H1 (cell line): ENCODE results near the gene TFPT. TPM values are rescaled to one million over a fixed set of nuclear protein-coding genes. Genes with fewer than 3 reads are reported as not detected.
"Not testable (repeated sequence)": the region's sequence is repeated elsewhere in the genome, so short reads cannot be mapped to it uniquely, and the experiment has no call there.

Experiments
- CTCF ChIA-PET: fragments of 300-600 bp; sonication (Branson Sonifier 250); formaldehyde crosslinking; loops from one replicate; lab custom pipeline; 2021; ENCODE audit not compliant: partially characterized antibody; lab: Charles Lee
- POLR2A ChIA-PET: fragments of 300-600 bp; sonication (Branson Sonifier 250); formaldehyde crosslinking; loops from one replicate; lab custom pipeline; 2021; ENCODE audit warnings: inconsistent platforms; ENCODE audit not compliant: partially characterized antibody; lab: Charles Lee
- DNase-seq, 2 experiments: peaks; one replicate each; pipeline versions ENCODE4 v3.0.0 to v3.0.0-alpha.2; 2010 to 2022; ENCODE audit warnings: low spot score in 2 of 2, low read depth in 1 of 2, mixed read lengths in 1 of 2
- FAIRE-seq: peaks from 2 replicates; lab custom pipeline; 2011; peaks lifted over from hg19 to GRCh38; lab: Jason Lieb, UNC
- H2AFZ ChIP-seq: 2 replicates; pipeline ENCODE4 v1.8.1; 2012; ENCODE audit warnings: low read length, inconsistent platforms
- H2AK5ac ChIP-seq: 2 replicates; pipeline ENCODE4 v1.6.1; 2013; ENCODE audit warnings: low read depth, low read length
- H2BK120ac ChIP-seq: replicated peaks from 2 replicates; pipeline ENCODE3; 2013; ENCODE audit warnings: low read depth, low read length, inconsistent platforms
- H2BK12ac ChIP-seq: 2 replicates; pipeline ENCODE4 v1.6.1; 2013; ENCODE audit warnings: low read depth, low read length
- H2BK15ac ChIP-seq: 2 replicates; pipeline ENCODE4 v1.6.1; 2013; ENCODE audit warnings: low read length
- H2BK20ac ChIP-seq: 2 replicates; pipeline ENCODE4 v1.6.1; 2013; ENCODE audit warnings: low read length
- H2BK5ac ChIP-seq: 2 replicates; pipeline ENCODE4 v1.6.1; 2013; ENCODE audit warnings: low read depth, low read length
- H3K14ac ChIP-seq: 2 replicates; pipeline ENCODE4 v1.6.1; 2013; ENCODE audit warnings: inconsistent platforms; ENCODE audit not compliant: insufficient read length
- H3K18ac ChIP-seq: 2 replicates; pipeline ENCODE4 v1.6.1; 2013; ENCODE audit warnings: low read length; ENCODE audit errors: extremely low read depth
- H3K23ac ChIP-seq: 2 replicates; pipeline ENCODE4 v1.6.1; 2013; ENCODE audit warnings: inconsistent platforms; ENCODE audit not compliant: insufficient read length
- H3K23me2 ChIP-seq: 2 replicates; pipeline ENCODE4 v1.6.1; 2013; ENCODE audit warnings: low read depth, low read length
- H3K27ac ChIP-seq: 2 replicates; pipeline ENCODE4 v1.6.1; 2011; ENCODE audit warnings: low read depth, low read length, inconsistent platforms
- H3K27me3 ChIP-seq, 4 experiments: replicated peaks in 1 of 4; 1 replicate in 1 of 4; 2 replicates in 3 of 4; pipeline versions ENCODE4 v1.6.1 to v1.8.1; 2011 to 2013; ENCODE audit warnings: low read length in 3 of 4, mild to moderate bottlenecking in 3 of 4, inconsistent platforms in 2 of 4, mixed read lengths in 2 of 4, moderate library complexity in 1 of 4; ENCODE audit not compliant: control insufficient read depth in 3 of 4, insufficient read depth in 3 of 4; ENCODE audit errors: extremely low read depth in 1 of 4
- H3K36me3 ChIP-seq, 4 experiments: 2 replicates each; pipeline versions ENCODE4 v1.6.1 to v1.8.1; 2011 to 2013; ENCODE audit warnings: mild to moderate bottlenecking in 4 of 4, low read length in 3 of 4, moderate library complexity in 2 of 4, control low read depth in 1 of 4, inconsistent platforms in 1 of 4; ENCODE audit not compliant: insufficient read depth in 4 of 4, control insufficient read depth in 2 of 4
- H3K4ac ChIP-seq: replicated peaks from 2 replicates; pipeline ENCODE3; 2013; ENCODE audit warnings: low read length, low read depth, mixed read lengths, inconsistent platforms; ENCODE audit not compliant: insufficient read length
- H3K4me1 ChIP-seq, 4 experiments: replicated peaks in 1 of 4; 1 replicate in 1 of 4; 2 replicates in 3 of 4; pipeline versions ENCODE4 v1.6.1 to v1.8.1; 2011 to 2013; ENCODE audit warnings: low read length in 3 of 4, inconsistent platforms in 2 of 4, mixed read lengths in 1 of 4; ENCODE audit not compliant: insufficient read depth in 4 of 4, control insufficient read depth in 3 of 4
- H3K4me2 ChIP-seq, 2 experiments: 2 replicates each; pipeline versions ENCODE4 v1.6.1 to v1.8.1; 2011 to 2013; ENCODE audit warnings: low read depth in 2 of 2, low read length in 2 of 2, control low read depth in 1 of 2, inconsistent platforms in 1 of 2, mild to moderate bottlenecking in 1 of 2; ENCODE audit not compliant: insufficient read depth in 1 of 2
- H3K4me3 ChIP-seq, 4 experiments: fragments of 200-600, 300-600 bp in 1 of 4; sonication (generic), shearing (Covaris generic), sonication (Bioruptor Twin) in 1 of 4; 2 replicates each; pipeline versions ENCODE4 v1.5.1 to v1.8.1; 2011 to 2016; ENCODE audit warnings: low read length in 4 of 4, low read depth in 3 of 4, control low read depth in 2 of 4, inconsistent platforms in 2 of 4, mild to moderate bottlenecking in 2 of 4, mixed read lengths in 1 of 4, moderate library complexity in 1 of 4; ENCODE audit not compliant: insufficient read depth in 2 of 4; ENCODE audit errors: extremely low read depth in 1 of 4
- H3K56ac ChIP-seq: replicated peaks from 2 replicates; pipeline ENCODE3; 2013; ENCODE audit warnings: low read depth, mild to moderate bottlenecking, mixed read lengths, low read length, inconsistent platforms; ENCODE audit not compliant: insufficient read length
- H3K79me1 ChIP-seq: 2 replicates; pipeline ENCODE4 v1.6.1; 2013; ENCODE audit warnings: low read depth, low read length, control low read depth
- H3K79me2 ChIP-seq, 2 experiments: 2 replicates each; pipeline versions ENCODE4 v1.6.1 to v1.8.1; 2012 to 2013; ENCODE audit warnings: low read length in 2 of 2, mild to moderate bottlenecking in 2 of 2, inconsistent platforms in 1 of 2; ENCODE audit not compliant: insufficient read depth in 2 of 2, control insufficient read depth in 1 of 2
- H3K9ac ChIP-seq, 4 experiments: replicated peaks in 1 of 4; 1 replicate in 1 of 4; 2 replicates in 3 of 4; pipeline versions ENCODE4 v1.6.1 to v1.8.1; 2011 to 2013; ENCODE audit warnings: low read depth in 3 of 4, low read length in 3 of 4, control low read depth in 2 of 4, mild to moderate bottlenecking in 2 of 4, moderate library complexity in 2 of 4, inconsistent platforms in 1 of 4; ENCODE audit errors: extremely low read depth in 1 of 4
- H3K9me3 ChIP-seq, 2 experiments: 2 replicates each; pipeline versions ENCODE4 v1.6.1 to v1.8.1; 2012 to 2013; ENCODE audit warnings: mild to moderate bottlenecking in 2 of 2, moderate library complexity in 2 of 2, control low read depth in 1 of 2, inconsistent platforms in 1 of 2, low read depth in 1 of 2, low read length in 1 of 2, mixed read lengths in 1 of 2; ENCODE audit not compliant: insufficient read depth in 2 of 2
- H4K20me1 ChIP-seq, 2 experiments: replicated peaks in 1 of 2; 2 replicates each; pipeline versions ENCODE3 to v1.8.1; 2011 to 2013; ENCODE audit warnings: inconsistent platforms in 2 of 2, low read length in 2 of 2, mild to moderate bottlenecking in 1 of 2; ENCODE audit not compliant: insufficient read depth in 2 of 2, control insufficient read depth in 1 of 2
- H4K5ac ChIP-seq: 2 replicates; pipeline ENCODE4 v1.6.1; 2013; ENCODE audit warnings: low read length, low read depth, mixed read lengths, inconsistent platforms; ENCODE audit not compliant: insufficient read length
- H4K8ac ChIP-seq: 2 replicates; pipeline ENCODE4 v1.8.0; 2013; ENCODE audit warnings: mild to moderate bottlenecking, moderate library complexity, low read length, inconsistent platforms; ENCODE audit not compliant: insufficient read depth; ENCODE audit errors: extremely low read depth
- H4K91ac ChIP-seq: replicated peaks from 2 replicates; pipeline ENCODE3; 2013; ENCODE audit warnings: low read length, mixed read lengths, inconsistent platforms; ENCODE audit not compliant: insufficient read length
- WGBS, 2 experiments: shearing (Covaris generic) in 1 of 2; methylation state at CpG; one replicate each; pipeline versions ENCODE4 v1.1.6 to v1.1.7; 2013 to 2015; ENCODE audit warnings: low lambda C conversion rate in 2 of 2, mixed read lengths in 2 of 2, inconsistent platforms in 1 of 2, low coverage in 1 of 2, missing lambda C conversion rate in 1 of 2; ENCODE audit not compliant: insufficient replicate concordance in 2 of 2, insufficient coverage in 1 of 2, insufficient read length in 1 of 2; ENCODE audit errors: extremely low coverage in 1 of 2, missing lambda C conversion rate in 1 of 2; 5-methylcytosine and 5-hydroxymethylcytosine counted together
- polyA plus RNA-seq, 7 experiments: library from polyadenylated mRNA; depleted of rRNA in 3 of 7; stranded (reverse) in 5 of 7; unstranded in 2 of 7; fragments of >200 nt in 5 of 7; fragments of 200-250 nt in 2 of 7; gene quantifications; 1 replicate in 5 of 7; 2 replicates in 1 of 7; 4 replicates in 1 of 7; pipeline versions ENCODE4 v1.2.1 to v1.2.3, GENCODE V29; 2011 to 2013; ENCODE audit warnings: missing spikeins in 2 of 7, mixed read lengths in 2 of 7
- total RNA-seq: library from RNA; stranded (reverse); fragmentation: NEBNext Ultra II Directional; extraction: Animal tissue kit (Norgen Biotek cat#: 25700); gene quantifications from 2 replicates; pipeline ENCODE4 v1.2.1, GENCODE V29; 2021

TFPT gene
- total and polyA plus RNA-seq, 2 of the 8 experiments (the other 6 are each of a cell fraction or from before 2014, with no cell fraction given): 10.4 to 17.7 TPM

GRCh38 chr19:54099903-54100255 is 15.6 kb downstream of the TFPT start:
- 85% methylated on average over 9 of the region's 9 CpGs; no CpG with 5 or more reads in 1 of the 2 experiments for WGBS, 2 experiments
- H4K91ac ChIP-seq: not testable (repeated sequence)

More at GRCh38 chr19:54099903-54100255, 15.6 kb downstream of the TFPT start:
- POLR2A ChIA-PET: interaction anchor here (1.0 to 6.1 kb wide), 5 partner anchors 11 to 119 kb away, joined by 3 to 37 read pairs (median 4); partner anchors contain the start of genes PRPF31, RPS9 and TFPT
- H3K9ac ChIP-seq, H2BK5ac ChIP-seq, H2BK15ac ChIP-seq, H3K27ac ChIP-seq, H3K9me3 ChIP-seq, H2BK20ac ChIP-seq, H3K79me1 ChIP-seq, H3K18ac ChIP-seq, DNase-seq, H3K36me3 ChIP-seq, H2AFZ ChIP-seq, H3K23ac ChIP-seq, FAIRE-seq, H2AK5ac ChIP-seq, CTCF ChIA-PET, H4K5ac ChIP-seq, H3K4ac ChIP-seq, H3K4me1 ChIP-seq, H3K4me2 ChIP-seq, H3K14ac ChIP-seq, H3K56ac ChIP-seq, H4K8ac ChIP-seq, H2BK12ac ChIP-seq, H2BK120ac ChIP-seq, H3K4me3 ChIP-seq, H4K20me1 ChIP-seq: not testable (repeated sequence)
- Histone ChIP-seq H3K27me3 (peaks cover 5 to 23% (median 14%) of the 10 kb centered on the region in 4 experiments; a peak in 6 of 7 replicates), H3K23me2 (peaks cover 18% of the 10 kb centered on the region), H3K79me2 (peaks cover 0 to 13% of the 10 kb centered on the region in 2 experiments; a peak in 2 of 4 replicates)
